Naive thymus-derived CD4-positive, alpha-beta T cell (primary cell): ENCODE measurements around the gene ABCA2. TPM values are rescaled to one million over a fixed set of nuclear protein-coding genes. Genes with fewer than 3 reads are reported as not detected.
A peak's percentile ranks its signal among the peaks of the same experiment; 100 is the strongest.

ENCODE experiments used
- ATAC-seq: fragments of 150-1000 bp; cut with Tn5 transposase; 2 replicates; pipeline ENCODE4 v1.10.0; 2021; ENCODE audit warnings: mild to moderate bottlenecking, moderate library complexity
- CTCF ChIA-PET: fragments of 350-600 bp; sonication (Branson Sonifier 250); formaldehyde crosslinking; loops from one replicate; lab custom pipeline; 2021; ENCODE audit warnings: antibody characterized with exemption; lab: Charles Lee
- POLR2A ChIA-PET: fragments of 350-600 bp; sonication (Branson Sonifier 250); formaldehyde crosslinking; loops from one replicate; lab custom pipeline; 2021; ENCODE audit warnings: antibody characterized with exemption, inconsistent platforms; lab: Charles Lee
- DNase-seq, 9 donors: peaks; one replicate each; pipeline versions ENCODE4 v3.0.0 to v3.0.0-alpha.2; 2020 to 2022; ENCODE audit warnings: mixed read lengths in 1 of 9
- H3K27ac ChIP-seq: one replicate; pipeline ENCODE4 v1.7.0; 2013; ENCODE audit warnings: mild to moderate bottlenecking, low read depth, low read length, moderate library complexity
- H3K27me3 ChIP-seq, 2 donors: one replicate each; pipeline ENCODE4 v1.7.0; 2013; ENCODE audit warnings: low read length in 2 of 2, mild to moderate bottlenecking in 2 of 2, moderate library complexity in 2 of 2; ENCODE audit not compliant: control insufficient read depth in 2 of 2, insufficient read depth in 2 of 2
- H3K36me3 ChIP-seq, 3 experiments: 1 replicate in 2 of 3; 2 replicates in 1 of 3; pipeline ENCODE4 v1.7.0; 2013; ENCODE audit warnings: low read length in 3 of 3, mild to moderate bottlenecking in 3 of 3, moderate library complexity in 1 of 3; ENCODE audit not compliant: insufficient read depth in 3 of 3, control insufficient read depth in 2 of 3
- H3K4me1 ChIP-seq, 2 donors: one replicate each; pipeline ENCODE4 v1.7.0; 2013; ENCODE audit warnings: low read length in 2 of 2, mild to moderate bottlenecking in 2 of 2, moderate library complexity in 1 of 2; ENCODE audit not compliant: control insufficient read depth in 2 of 2, insufficient read depth in 2 of 2
- H3K4me3 ChIP-seq: 2 replicates; pipeline ENCODE4 v1.7.0; 2013; ENCODE audit warnings: mild to moderate bottlenecking, low read length
- H3K9me3 ChIP-seq, 3 experiments: 1 replicate in 2 of 3; 2 replicates in 1 of 3; pipeline ENCODE4 v1.7.0; 2013; ENCODE audit warnings: low read length in 3 of 3; ENCODE audit not compliant: control insufficient read depth in 2 of 3
- H3K27ac Mint-ChIP-seq, 9 donors: one replicate each; pipeline ENCODE4 v1.8.0; 2020 to 2022; ENCODE audit warnings: mixed read lengths in 9 of 9, mild to moderate bottlenecking in 8 of 9, moderate library complexity in 5 of 9, inconsistent platforms in 2 of 9
- H3K27me3 Mint-ChIP-seq, 5 donors: one replicate each; pipeline ENCODE4 v1.8.0; 2021 to 2022; ENCODE audit warnings: mixed read lengths in 5 of 5, mild to moderate bottlenecking in 1 of 5
- H3K36me3 Mint-ChIP-seq, 5 donors: one replicate each; pipeline ENCODE4 v1.8.0; 2020 to 2022; ENCODE audit warnings: mixed read lengths in 5 of 5, mild to moderate bottlenecking in 3 of 5, inconsistent platforms in 1 of 5
- H3K4me1 Mint-ChIP-seq, 7 donors: one replicate each; pipeline ENCODE4 v1.8.0; 2020 to 2022; ENCODE audit warnings: mixed read lengths in 7 of 7, mild to moderate bottlenecking in 3 of 7, inconsistent platforms in 1 of 7
- H3K4me3 Mint-ChIP-seq, 10 donors: one replicate each; pipeline ENCODE4 v1.8.0; 2020 to 2022; ENCODE audit warnings: mild to moderate bottlenecking in 10 of 10, mixed read lengths in 10 of 10, moderate library complexity in 6 of 10, inconsistent platforms in 2 of 10
- H3K9me3 Mint-ChIP-seq, 11 donors: one replicate each; pipeline ENCODE4 v1.8.0; 2020 to 2022; ENCODE audit warnings: mixed read lengths in 11 of 11, mild to moderate bottlenecking in 4 of 11, inconsistent platforms in 1 of 11, moderate library complexity in 1 of 11
- intact Hi-C, 2 donors: fragments of 100-400 bp; cut with micrococcal nuclease; formaldehyde crosslinking; loops; one replicate each; pipeline ENCODE4 v1.15.1; 2023
- polyA plus RNA-seq, 2 donors: library from polyadenylated mRNA; unstranded; fragments of 300-500 nt; fragmentation: Illumina TruSeq; gene quantifications; one replicate each; pipeline ENCODE4 v1.2.3, GENCODE V29; 2021
- total RNA-seq, 6 experiments: library from RNA in 5 of 6; stranded (reverse) in 5 of 6; gene quantifications; 1 replicate in 5 of 6; 2 replicates in 1 of 6; pipeline ENCODE4 v1.2.3 and lab custom pipeline; 2021 to 2026

ABCA2 gene
- total and polyA plus RNA-seq, 7 experiments from 2014 or later: 1.8 to 112 (median 25.1) TPM

- ATAC-seq (no peak), DNase-seq (no peak)
- H3K27me3 Mint-ChIP-seq: peaks cover 0 to 8% (median 0%) of the 10 kb centered on the region in 5 donors
- CTCF ChIA-PET: interaction anchor here (0.9 to 2.3 kb wide), 2 partner anchors 10 to 21 kb away, joined by 5 to 15 read pairs; no protein-coding TSS in a partner anchor
- H3K36me3 Mint-ChIP-seq: no peaks in the 10 kb centered on the region
- Histone ChIP-seq H3K27me3 (no peaks in the 10 kb centered on the region), H3K36me3 (no peaks in the 10 kb centered on the region), H3K4me1 (peaks cover 30 to 33% of the 10 kb centered on the region in 2 donors), H3K4me3 (no peak overlapping the region), H3K9me3 (no peaks in the 10 kb centered on the region), H3K27ac (no peak overlapping the region)
- POLR2A ChIA-PET: interaction anchor here (1.7 kb wide), 1 partner anchor 10 kb away, joined by 7 read pairs; no protein-coding TSS in a partner anchor
- no peak overlapping the region for H3K4me3 Mint-ChIP-seq
- intact Hi-C loops: no loop called here
- peaks cover 11 to 23% (median 20%) of the 10 kb centered on the region in 7 donors for H3K4me1 Mint-ChIP-seq
- no peak overlapping the region for H3K27ac Mint-ChIP-seq
- H3K9me3 Mint-ChIP-seq: no peaks in the 10 kb centered on the region
Measured at GRCh38 chr9:137025517-137025966, 2.5 kb downstream of the ABCA2 start.

- Mint-ChIP-seq H3K36me3 (no peaks in the 10 kb centered on the region), H3K27ac (no peak overlapping the region), H3K9me3 (no peaks in the 10 kb centered on the region), H3K27me3 (peaks cover 0 to 3% (median 0%) of the 10 kb centered on the region in 5 donors), H3K4me3 (no peak overlapping the region), H3K4me1 (peaks cover 4 to 7% (median 6%) of the 10 kb centered on the region in 7 donors)
- ATAC-seq (no peak), DNase-seq (no peak)
- Histone ChIP-seq H3K4me1 (peaks cover 10 to 14% of the 10 kb centered on the region in 2 donors), H3K36me3 (no peaks in the 10 kb centered on the region), H3K27me3 (no peaks in the 10 kb centered on the region), H3K9me3 (no peaks in the 10 kb centered on the region), H3K4me3 (no peak overlapping the region), H3K27ac (no peak overlapping the region)
- ChIA-PET POLR2A (no interaction called here), CTCF (no interaction called here)
- intact Hi-C loops: loop anchor here in 1 of 2 donors (5.0 kb wide), 1 partner anchor 121 kb away; no protein-coding TSS in a partner anchor
Measured at GRCh38 chr9:137023583-137023991, 4.5 kb downstream of the ABCA2 start.

GRCh38 chr9:137023157-137023556 is 4.9 kb downstream of the ABCA2 start:
- intact Hi-C loops: loop anchor here in 1 of 2 donors (5.0 kb wide), 1 partner anchor 121 kb away; no protein-coding TSS in a partner anchor
- no peak overlapping the region for H3K4me3 ChIP-seq
- ChIA-PET POLR2A (no interaction called here), CTCF (interaction anchor here (1.2 kb wide), 1 partner anchor 12 kb away, joined by 3 read pairs; no protein-coding TSS in a partner anchor)
- H3K9me3 ChIP-seq: no peaks in the 10 kb centered on the region
- peaks cover 8 to 14% of the 10 kb centered on the region in 2 donors for H3K4me1 ChIP-seq
- no peaks in the 10 kb centered on the region for H3K36me3 Mint-ChIP-seq
- H3K4me3 Mint-ChIP-seq: no peak overlapping the region
- no peaks in the 10 kb centered on the region for H3K9me3 Mint-ChIP-seq
- H3K27me3 ChIP-seq: no peaks in the 10 kb centered on the region
- H3K4me1 Mint-ChIP-seq: peaks cover 4 to 7% (median 6%) of the 10 kb centered on the region in 7 donors
- DNase-seq: no peak
- no peaks in the 10 kb centered on the region for H3K36me3 ChIP-seq
- ATAC-seq: no peak
- H3K27me3 Mint-ChIP-seq: peaks cover 0 to 3% (median 0%) of the 10 kb centered on the region in 5 donors
- no peak overlapping the region for H3K27ac ChIP-seq
- H3K27ac Mint-ChIP-seq: no peak overlapping the region

GRCh38 chr9:137022662-137023008 is 5.4 kb downstream of the ABCA2 start:
- ChIA-PET POLR2A (interaction anchor here (0.6 kb wide), 1 partner anchor 64 kb away, joined by 3 read pairs; the partner anchor contains the start of gene MAN1B1), CTCF (interaction anchor here (1.2 kb wide), 1 partner anchor 13 kb away, joined by 3 read pairs; no protein-coding TSS in a partner anchor)
- no peak for DNase-seq
- Histone ChIP-seq H3K9me3 (no peaks in the 10 kb centered on the region), H3K27ac (no peak overlapping the region), H3K27me3 (no peaks in the 10 kb centered on the region), H3K36me3 (peaks cover 0 to 4% (median 0%) of the 10 kb centered on the region in 3 experiments), H3K4me3 (no peak overlapping the region), H3K4me1 (peaks cover 8 to 14% of the 10 kb centered on the region in 2 donors)
- intact Hi-C loops: loop anchor here (1.0 to 5.0 kb wide), 3 partner anchors 30 to 120 kb away; partner anchors contain the start of gene PAXX (in 2 of the 2)
- H3K4me3 Mint-ChIP-seq: no peak overlapping the region
- peaks cover 0 to 3% (median 0%) of the 10 kb centered on the region in 5 donors for H3K27me3 Mint-ChIP-seq
- peaks cover 4 to 7% (median 6%) of the 10 kb centered on the region in 7 donors for H3K4me1 Mint-ChIP-seq
- no peaks in the 10 kb centered on the region for H3K36me3 Mint-ChIP-seq
- no peak for ATAC-seq
- H3K9me3 Mint-ChIP-seq: no peaks in the 10 kb centered on the region
- H3K27ac Mint-ChIP-seq: no peak overlapping the region

DNA sequence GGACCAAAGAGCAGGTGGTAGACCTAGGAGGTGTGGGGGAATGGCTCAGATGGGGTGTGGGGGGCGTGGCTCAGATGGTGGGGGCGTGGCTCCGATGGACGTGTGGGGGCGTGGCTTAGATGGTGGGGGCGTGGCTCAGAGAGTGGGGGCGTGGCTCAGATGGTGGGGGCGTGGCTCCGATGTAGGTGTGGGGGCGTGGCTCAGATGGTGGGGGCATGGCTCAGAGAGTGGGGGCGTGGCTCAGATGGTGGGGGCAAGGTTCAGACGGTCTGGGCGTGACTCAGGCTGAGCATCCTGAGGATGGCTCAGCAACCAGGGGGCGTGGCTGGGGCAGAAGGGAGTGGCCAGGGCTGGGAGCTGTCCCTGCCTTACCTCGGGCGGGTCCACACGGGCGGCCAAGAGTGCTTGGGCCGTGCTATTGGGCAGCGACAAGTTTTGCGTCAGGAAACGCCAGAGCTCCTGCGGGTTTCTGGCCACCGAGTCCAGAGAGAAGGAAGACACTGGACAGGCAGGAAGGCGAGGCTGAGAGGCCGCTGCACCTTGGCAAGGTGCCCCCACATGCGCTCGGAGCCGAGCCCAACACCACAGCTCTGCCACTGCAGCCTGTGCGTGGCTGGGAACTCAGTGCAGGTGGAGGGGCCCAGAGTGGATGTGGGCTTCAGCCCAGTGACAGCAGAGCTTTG is 5.9 kb downstream of the ABCA2 start:
- no peak overlapping the region for H3K27ac ChIP-seq
- Mint-ChIP-seq H3K36me3 (peaks cover 0 to under 1% (median 0%) of the 10 kb centered on the region in 5 donors), H3K4me1 (peaks cover under 1 to 5% (median 2%) of the 10 kb centered on the region in 7 donors), H3K4me3 (no peak overlapping the region), H3K9me3 (no peaks in the 10 kb centered on the region), H3K27ac (peak overlapping the region in 3 of 9 donors; percentile 33 to 49 (median 41)), H3K27me3 (peaks cover 0 to under 1% (median 0%) of the 10 kb centered on the region in 5 donors)
- no peak overlapping the region for H3K4me3 ChIP-seq
- ChIA-PET CTCF (interaction anchor here (1.2 kb wide), 1 partner anchor 13 kb away, joined by 3 read pairs; no protein-coding TSS in a partner anchor), POLR2A (interaction anchor here (0.6 to 0.9 kb wide), 2 partner anchors 65 to 78 kb away, joined by 3 to 4 read pairs; partner anchors contain the start of genes FBXW5 and MAN1B1)
- intact Hi-C loops: loop anchor here (1.0 to 5.0 kb wide), 3 partner anchors 30 to 120 kb away; partner anchors contain the start of gene PAXX (in 2 of the 2)
- H3K27me3 ChIP-seq: no peaks in the 10 kb centered on the region
- ATAC-seq: peak; percentile 95
- H3K9me3 ChIP-seq: no peaks in the 10 kb centered on the region
- H3K4me1 ChIP-seq: peaks cover 3 to 10% of the 10 kb centered on the region in 2 donors
- peaks cover 0 to 8% (median 0%) of the 10 kb centered on the region in 3 experiments for H3K36me3 ChIP-seq
- DNase-seq: peak in 5 of 9 donors; percentile 35 to 76 (median 39)

DNA sequence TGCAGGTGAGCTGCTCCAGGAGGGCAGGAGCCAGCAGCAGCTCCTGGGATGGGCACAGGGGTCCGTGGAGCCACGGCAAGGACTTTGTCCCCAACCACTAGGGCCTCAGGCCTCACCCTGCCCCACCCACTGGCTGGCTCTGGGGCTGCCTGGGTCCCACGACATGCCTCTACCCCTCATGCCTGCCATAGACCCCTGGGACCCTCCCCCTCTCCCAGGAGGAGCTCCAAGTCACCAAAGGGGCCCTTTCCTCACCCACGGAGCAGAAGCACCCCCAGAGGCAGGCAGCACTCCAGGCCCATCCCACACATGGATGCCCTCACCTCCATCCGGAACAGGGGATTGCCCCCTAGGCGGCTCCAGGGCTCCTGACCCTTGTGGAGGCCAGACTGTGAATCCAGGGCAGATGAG is 6.5 kb downstream of the ABCA2 start:
- no peak for ATAC-seq
- peak overlapping the region in 1 of 9 donors; percentile 33 for H3K27ac Mint-ChIP-seq

More for the DNA sequence above, 6.5 kb downstream of the ABCA2 start:
- Mint-ChIP-seq H3K27me3 (no peaks in the 10 kb centered on the region), H3K36me3 (peaks cover 0 to 5% (median 0%) of the 10 kb centered on the region in 5 donors), H3K4me3 (no peak overlapping the region), H3K9me3 (no peaks in the 10 kb centered on the region), H3K4me1 (peaks cover 0 to 3% (median 0%) of the 10 kb centered on the region in 7 donors)
- no peaks in the 10 kb centered on the region for H3K9me3 ChIP-seq
- H3K4me3 ChIP-seq: no peak overlapping the region
- DNase-seq: peak in 1 of 9 donors; percentile 22
- no peaks in the 10 kb centered on the region for H3K27me3 ChIP-seq
- H3K4me1 ChIP-seq: peaks cover 0 to 6% of the 10 kb centered on the region in 2 donors
- peaks cover 0 to 13% (median 0%) of the 10 kb centered on the region in 3 experiments for H3K36me3 ChIP-seq
- ChIA-PET CTCF (no interaction called here), POLR2A (interaction anchor here (0.8 to 0.9 kb wide), 2 partner anchors 13 to 77 kb away, joined by 4 read pairs; partner anchors contain the start of gene FBXW5)
- no peak overlapping the region for H3K27ac ChIP-seq
- intact Hi-C loops: loop anchor here in 1 of 2 donors (5.0 kb wide), 1 partner anchor 119 kb away; no protein-coding TSS in a partner anchor
